ENCODE data around the gene DYNC1H1. TPM values are rescaled to one million over a fixed set of nuclear protein-coding genes. Genes with fewer than 3 reads are reported as not detected.

The DYNC1H1 gene
- total and polyA plus RNA-seq, 2 donors (not counting 1 experiment from before 2014, with no cell fraction given), result 73.2 to 257 TPM

DNA sequence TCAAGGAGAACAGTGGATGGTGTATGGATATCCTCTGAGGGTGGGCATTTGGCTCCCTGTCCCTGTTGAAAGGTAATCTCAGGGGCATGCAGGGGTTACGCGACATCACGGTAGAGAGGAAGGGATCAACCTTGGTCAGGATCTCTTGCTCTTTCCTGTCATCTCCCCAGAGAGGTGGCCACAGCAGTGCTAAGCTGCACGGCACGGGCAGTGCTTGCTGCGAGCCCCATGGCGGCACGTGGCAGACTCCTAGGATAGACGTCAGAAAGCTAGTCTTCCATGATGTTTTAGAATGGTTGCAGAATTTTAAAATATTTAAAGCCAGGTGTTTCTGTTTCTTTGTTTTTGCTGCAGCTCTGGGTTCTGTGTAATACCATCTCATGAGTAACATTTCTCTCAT, 41.0 kb downstream of the DYNC1H1 start:
- ChIA-PET POLR2A (no interaction called here), CTCF (no interaction called here)
- no peak overlapping the region for H3K4me2 ChIP-seq (replicated peaks; ENCODE audit: low read depth, low read length, poor library complexity, severe bottlenecking)
- no peaks in the 10 kb centered on the region for H4K20me1 ChIP-seq (ENCODE audit: control insufficient read depth, insufficient read depth, low read length, poor library complexity, severe bottlenecking)
- no peak overlapping the region for H2AFZ ChIP-seq (ENCODE audit: insufficient read depth, low read depth, low read length, poor library complexity, severe bottlenecking)
- H3K4me1 ChIP-seq (ENCODE audit: control insufficient read depth in 2 of 2, insufficient read depth in 2 of 2, low read length in 2 of 2), result no peaks in the 10 kb centered on the region
- H3K9me3 Mint-ChIP-seq (ENCODE audit: insufficient read depth), result no peaks in the 10 kb centered on the region
- TF ChIP-seq, protein P1, sequence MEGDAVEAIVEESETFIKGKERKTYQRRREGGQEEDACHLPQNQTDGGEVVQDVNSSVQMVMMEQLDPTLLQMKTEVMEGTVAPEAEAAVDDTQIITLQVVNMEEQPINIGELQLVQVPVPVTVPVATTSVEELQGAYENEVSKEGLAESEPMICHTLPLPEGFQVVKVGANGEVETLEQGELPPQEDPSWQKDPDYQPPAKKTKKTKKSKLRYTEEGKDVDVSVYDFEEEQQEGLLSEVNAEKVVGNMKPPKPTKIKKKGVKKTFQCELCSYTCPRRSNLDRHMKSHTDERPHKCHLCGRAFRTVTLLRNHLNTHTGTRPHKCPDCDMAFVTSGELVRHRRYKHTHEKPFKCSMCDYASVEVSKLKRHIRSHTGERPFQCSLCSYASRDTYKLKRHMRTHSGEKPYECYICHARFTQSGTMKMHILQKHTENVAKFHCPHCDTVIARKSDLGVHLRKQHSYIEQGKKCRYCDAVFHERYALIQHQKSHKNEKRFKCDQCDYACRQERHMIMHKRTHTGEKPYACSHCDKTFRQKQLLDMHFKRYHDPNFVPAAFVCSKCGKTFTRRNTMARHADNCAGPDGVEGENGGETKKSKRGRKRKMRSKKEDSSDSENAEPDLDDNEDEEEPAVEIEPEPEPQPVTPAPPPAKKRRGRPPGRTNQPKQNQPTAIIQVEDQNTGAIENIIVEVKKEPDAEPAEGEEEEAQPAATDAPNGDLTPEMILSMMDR (IDR thresholded peaks at IDR 0.05), result no peak
- TF ChIP-seq EZH2 (IDR thresholded peaks at IDR 0.05; ENCODE audit: borderline replicate concordance, insufficient read depth, low read depth, low read length, poor library complexity, severe bottlenecking), result no peak
- no peaks in the 10 kb centered on the region for H3K9me3 ChIP-seq (ENCODE audit: control extremely low read depth in 1 of 3, control insufficient read depth in 2 of 3, insufficient read depth in 1 of 3, low read length in 2 of 3)
- H3K4me3 Mint-ChIP-seq, result no peak overlapping the region
- H3K79me2 ChIP-seq (ENCODE audit: control insufficient read depth, insufficient read depth, low read length), result no peaks in the 10 kb centered on the region
- 100% methylated on average over 4 of the region's 9 CpGs for WGBS (ENCODE audit: insufficient coverage)
- no peak overlapping the region for H3K27ac ChIP-seq (ENCODE audit: low read length in 2 of 2)
- DNase-seq, result no peak
- H3K27ac Mint-ChIP-seq, result no peak overlapping the region
- no peak for ATAC-seq (ENCODE audit: low read depth)
- H3K27me3 ChIP-seq (replicated peaks in 1 of 4; ENCODE audit: control extremely low read depth in 1 of 4, control insufficient read depth in 3 of 4, insufficient read depth in 4 of 4, low read length in 3 of 4), result no peaks in the 10 kb centered on the region
- peaks cover 13 to 91% of the 10 kb centered on the region in 2 experiments for H3K36me3 ChIP-seq (replicated peaks in 1 of 2; ENCODE audit: control extremely low read depth in 1 of 2, control insufficient read depth in 1 of 2, extremely low read depth in 1 of 2, insufficient read depth in 2 of 2, low read length in 1 of 2)
- H3K4me1 Mint-ChIP-seq, result no peaks in the 10 kb centered on the region
- no peak overlapping the region for H3K4me3 ChIP-seq (ENCODE audit: control extremely low read depth in 1 of 5, extremely low read depth in 1 of 5, insufficient read depth in 1 of 5, low read depth in 2 of 5, low read length in 4 of 5)
- no peak overlapping the region for H3K9ac ChIP-seq (ENCODE audit: low read length)
- H3K27me3 Mint-ChIP-seq, result no peaks in the 10 kb centered on the region
- intact Hi-C loops (cut with micrococcal nuclease), result no loop called here

DNA sequence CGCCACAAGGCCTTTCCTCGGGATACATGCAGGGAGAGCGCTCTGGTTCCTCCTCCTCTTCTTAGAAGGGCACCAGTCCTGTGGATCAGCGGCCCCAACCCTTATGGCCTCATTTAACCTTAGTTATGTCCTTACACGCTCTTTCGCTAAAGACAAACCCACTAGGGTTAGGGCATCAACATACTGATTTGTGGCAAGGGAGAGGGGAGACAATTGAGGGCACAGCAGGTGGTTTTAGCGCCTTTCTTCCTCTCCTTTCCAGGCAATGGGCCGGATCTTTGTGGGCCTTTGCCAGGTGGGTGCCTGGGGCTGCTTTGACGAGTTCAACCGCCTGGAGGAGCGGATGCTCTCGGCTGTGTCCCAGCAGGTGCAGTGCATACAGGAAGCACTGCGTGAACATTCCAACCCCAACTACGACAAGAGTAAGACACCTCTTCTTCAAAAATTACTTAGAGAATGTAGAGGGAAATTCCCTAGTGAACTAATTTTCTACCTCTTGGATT, 43.6 kb downstream of the DYNC1H1 start:
- H3K27me3 ChIP-seq (replicated peaks in 1 of 4; ENCODE audit: control extremely low read depth in 1 of 4, control insufficient read depth in 3 of 4, insufficient read depth in 4 of 4, low read length in 3 of 4), result no peaks in the 10 kb centered on the region
- H3K9ac ChIP-seq (ENCODE audit: low read length), result no peak overlapping the region
- no peak overlapping the region for H3K27ac ChIP-seq (ENCODE audit: low read length in 2 of 2)
- H3K4me3 ChIP-seq (ENCODE audit: control extremely low read depth in 1 of 5, extremely low read depth in 1 of 5, insufficient read depth in 1 of 5, low read depth in 2 of 5, low read length in 4 of 5), result no peak overlapping the region
- H3K9me3 ChIP-seq (ENCODE audit: control extremely low read depth in 1 of 3, control insufficient read depth in 2 of 3, insufficient read depth in 1 of 3, low read length in 2 of 3), result no peaks in the 10 kb centered on the region
- no peaks in the 10 kb centered on the region for H4K20me1 ChIP-seq (ENCODE audit: control insufficient read depth, insufficient read depth, low read length, poor library complexity, severe bottlenecking)
- Mint-ChIP-seq H3K27ac (no peak overlapping the region), H3K4me3 (no peak overlapping the region), H3K4me1 (no peaks in the 10 kb centered on the region), H3K9me3 (ENCODE audit: insufficient read depth) (no peaks in the 10 kb centered on the region), H3K27me3 (no peaks in the 10 kb centered on the region)
- peaks cover 9 to 93% of the 10 kb centered on the region in 2 experiments for H3K36me3 ChIP-seq (replicated peaks in 1 of 2; ENCODE audit: control extremely low read depth in 1 of 2, control insufficient read depth in 1 of 2, extremely low read depth in 1 of 2, insufficient read depth in 2 of 2, low read length in 1 of 2)
- ChIA-PET POLR2A (no interaction called here), CTCF (no interaction called here)
- intact Hi-C loops (cut with micrococcal nuclease), result no loop called here
- H2AFZ ChIP-seq (ENCODE audit: insufficient read depth, low read depth, low read length, poor library complexity, severe bottlenecking), result no peak overlapping the region
- no peaks in the 10 kb centered on the region for H3K79me2 ChIP-seq (ENCODE audit: control insufficient read depth, insufficient read depth, low read length)
- WGBS (ENCODE audit: insufficient coverage), result 100% methylated on average over 5 of the region's 14 CpGs
- TF ChIP-seq, protein P1 (IDR thresholded peaks at IDR 0.05), result no peak
- no peak for TF ChIP-seq EZH2 (IDR thresholded peaks at IDR 0.05; ENCODE audit: borderline replicate concordance, insufficient read depth, low read depth, low read length, poor library complexity, severe bottlenecking)
- DNase-seq, result no peak
- no peaks in the 10 kb centered on the region for H3K4me1 ChIP-seq (ENCODE audit: control insufficient read depth in 2 of 2, insufficient read depth in 2 of 2, low read length in 2 of 2)
- no peak for ATAC-seq (ENCODE audit: low read depth)
- H3K4me2 ChIP-seq (replicated peaks; ENCODE audit: low read depth, low read length, poor library complexity, severe bottlenecking), result no peak overlapping the region
